HepG2 (cell line): ENCODE data around the gene HSP90AB1. TPM values are rescaled to one million over a fixed set of nuclear protein-coding genes. Genes with fewer than 3 reads are reported as not detected.

Experiments used
- CBX5 ChIP-seq: sonication (generic); formaldehyde crosslinking; IDR thresholded peaks from 2 replicates; pipeline ENCODE4 v1.4.0; 2020; ENCODE audit warnings: missing genetic modification reagents, borderline replicate concordance
- CHD4 ChIP-seq: fragments of 200-600 bp; sonication (generic); IDR thresholded peaks from 2 replicates; pipeline ENCODE4 v1.7.0; 2017; ENCODE audit warnings: mild to moderate bottlenecking, low read length, borderline replicate concordance
- EZH2 ChIP-seq: conservative IDR thresholded peaks from 2 replicates; pipeline ENCODE4 v1.6.1; 2012; ENCODE audit warnings: mild to moderate bottlenecking, low read depth, low read length, moderate library complexity
- FOXK1 ChIP-seq: sonication (generic); formaldehyde crosslinking; IDR thresholded peaks from 2 replicates; pipeline ENCODE4 v1.4.0; 2020; ENCODE audit warnings: low read depth, missing genetic modification reagents, borderline replicate concordance
- RARG ChIP-seq: sonication (generic); formaldehyde crosslinking; IDR thresholded peaks from 2 replicates; pipeline ENCODE4 v1.4.0; 2020; ENCODE audit warnings: low read depth, mild to moderate bottlenecking, missing genetic modification reagents
- SRY ChIP-seq: sonication (generic); formaldehyde crosslinking; IDR thresholded peaks from 2 replicates; pipeline ENCODE4 v1.8.0; 2022; ENCODE audit warnings: mild to moderate bottlenecking, missing genetic modification reagents
- ZNF451 ChIP-seq: sonication (generic); formaldehyde crosslinking; IDR thresholded peaks from 2 replicates; pipeline ENCODE4 v1.5.0; 2020; ENCODE audit warnings: mild to moderate bottlenecking, missing genetic modification reagents
- ZNF543 ChIP-seq: sonication (generic); formaldehyde crosslinking; IDR thresholded peaks from 2 replicates; pipeline ENCODE4 v1.4.0; 2020; ENCODE audit warnings: mild to moderate bottlenecking, missing genetic modification reagents
- ZNF720 ChIP-seq: sonication (generic); formaldehyde crosslinking; IDR thresholded peaks from 2 replicates; pipeline ENCODE4 v1.4.0; 2020; ENCODE audit warnings: missing genetic modification reagents
- polyA plus RNA-seq, 8 experiments: library from polyadenylated mRNA; depleted of rRNA in 3 of 8; stranded (reverse) in 7 of 8; unstranded in 1 of 8; fragments of >200 nt; fragmentation: Illumina TruSeq in 4 of 8; extraction: Trizol in 4 of 8; gene quantifications; 2 replicates each; pipeline versions ENCODE4 v1.2.1 to v1.2.3, GENCODE V29; 2011 to 2016; ENCODE audit warnings: low read depth in 4 of 8, missing spikeins in 1 of 8, mixed read lengths in 1 of 8; ENCODE audit not compliant: insufficient read depth in 1 of 8
- total RNA-seq, 5 experiments: library from RNA; depleted of rRNA; stranded (reverse); fragments of >200 nt; fragmentation: Illumina TruSeq; extraction: Trizol; gene quantifications; 2 replicates each; pipeline ENCODE4 v1.2.3, GENCODE V29; 2016; ENCODE audit warnings: low read depth in 1 of 5
- TF ChIP-seq, protein P1 (sequence below): sonication (generic); formaldehyde crosslinking; IDR thresholded peaks from 2 replicates; pipeline ENCODE4 v1.5.0; 2020; ENCODE audit warnings: mild to moderate bottlenecking, missing genetic modification reagents, borderline replicate concordance
- TF ChIP-seq, protein P2 (sequence below): sonication (generic); formaldehyde crosslinking; IDR thresholded peaks from 2 replicates; pipeline ENCODE4 v1.5.1; 2020; ENCODE audit warnings: missing genetic modification reagents, mild to moderate bottlenecking, borderline replicate concordance
- TF ChIP-seq, protein P3 (sequence below): sonication (generic); formaldehyde crosslinking; IDR thresholded peaks from 2 replicates; pipeline ENCODE4 v1.5.1; 2020; ENCODE audit warnings: missing genetic modification reagents, mild to moderate bottlenecking, borderline replicate concordance
- TF ChIP-seq, protein P4 (sequence below): sonication (generic); formaldehyde crosslinking; IDR thresholded peaks from 2 replicates; pipeline ENCODE4 v1.4.0; 2020; ENCODE audit warnings: missing genetic modification reagents, borderline replicate concordance

The HSP90AB1 gene
- total and polyA plus RNA-seq, 2 of the 13 experiments (the other 11 are each of a cell fraction or from before 2014, with no cell fraction given), result 1,325 to 1,472 TPM

DNA sequence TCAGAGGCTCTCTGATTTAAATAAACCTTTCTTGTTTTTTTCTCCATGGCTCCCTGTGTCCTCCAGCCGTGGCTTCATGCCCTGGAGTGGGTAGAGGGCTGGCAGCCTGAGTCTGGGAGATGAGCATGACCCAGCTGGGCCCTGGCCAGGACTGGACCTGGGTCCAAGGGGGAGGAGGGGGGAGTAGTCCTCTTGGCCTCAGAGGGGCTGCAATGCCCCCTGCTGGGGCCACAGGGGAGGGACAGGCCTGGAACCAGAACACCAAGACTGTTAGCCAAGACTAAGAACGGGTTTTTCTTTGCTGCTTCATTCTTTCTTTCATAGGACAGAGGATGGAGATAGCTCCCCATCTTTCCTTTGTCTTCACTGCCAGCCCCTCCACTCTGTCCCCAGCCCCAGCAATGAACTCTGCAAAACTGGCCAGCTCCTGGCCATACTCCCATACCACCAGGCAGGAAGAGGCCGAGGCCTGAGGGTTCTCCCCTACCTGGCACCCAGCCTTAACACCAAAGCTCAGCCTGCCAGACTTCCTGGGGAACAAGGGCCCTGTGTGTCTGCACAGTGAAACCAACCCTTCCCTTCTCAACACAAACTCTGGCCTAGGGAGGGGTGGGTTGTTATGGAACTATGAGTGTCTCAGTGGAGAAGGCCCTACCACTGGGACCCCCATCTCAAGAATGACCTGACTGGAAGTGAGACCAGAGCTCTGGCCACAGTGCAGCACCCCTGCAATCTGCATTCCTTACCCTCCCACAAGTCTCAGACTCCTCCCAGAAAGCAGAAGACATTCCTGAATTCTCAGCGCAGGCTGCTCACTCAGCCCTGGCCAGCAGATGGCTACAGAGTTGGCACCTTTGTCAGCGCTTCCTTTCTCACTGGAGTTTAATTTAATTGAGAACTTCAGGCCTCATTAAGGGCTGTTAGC, 12.5 kb upstream of the HSP90AB1 start (continued):
- TF ChIP-seq, protein P1, sequence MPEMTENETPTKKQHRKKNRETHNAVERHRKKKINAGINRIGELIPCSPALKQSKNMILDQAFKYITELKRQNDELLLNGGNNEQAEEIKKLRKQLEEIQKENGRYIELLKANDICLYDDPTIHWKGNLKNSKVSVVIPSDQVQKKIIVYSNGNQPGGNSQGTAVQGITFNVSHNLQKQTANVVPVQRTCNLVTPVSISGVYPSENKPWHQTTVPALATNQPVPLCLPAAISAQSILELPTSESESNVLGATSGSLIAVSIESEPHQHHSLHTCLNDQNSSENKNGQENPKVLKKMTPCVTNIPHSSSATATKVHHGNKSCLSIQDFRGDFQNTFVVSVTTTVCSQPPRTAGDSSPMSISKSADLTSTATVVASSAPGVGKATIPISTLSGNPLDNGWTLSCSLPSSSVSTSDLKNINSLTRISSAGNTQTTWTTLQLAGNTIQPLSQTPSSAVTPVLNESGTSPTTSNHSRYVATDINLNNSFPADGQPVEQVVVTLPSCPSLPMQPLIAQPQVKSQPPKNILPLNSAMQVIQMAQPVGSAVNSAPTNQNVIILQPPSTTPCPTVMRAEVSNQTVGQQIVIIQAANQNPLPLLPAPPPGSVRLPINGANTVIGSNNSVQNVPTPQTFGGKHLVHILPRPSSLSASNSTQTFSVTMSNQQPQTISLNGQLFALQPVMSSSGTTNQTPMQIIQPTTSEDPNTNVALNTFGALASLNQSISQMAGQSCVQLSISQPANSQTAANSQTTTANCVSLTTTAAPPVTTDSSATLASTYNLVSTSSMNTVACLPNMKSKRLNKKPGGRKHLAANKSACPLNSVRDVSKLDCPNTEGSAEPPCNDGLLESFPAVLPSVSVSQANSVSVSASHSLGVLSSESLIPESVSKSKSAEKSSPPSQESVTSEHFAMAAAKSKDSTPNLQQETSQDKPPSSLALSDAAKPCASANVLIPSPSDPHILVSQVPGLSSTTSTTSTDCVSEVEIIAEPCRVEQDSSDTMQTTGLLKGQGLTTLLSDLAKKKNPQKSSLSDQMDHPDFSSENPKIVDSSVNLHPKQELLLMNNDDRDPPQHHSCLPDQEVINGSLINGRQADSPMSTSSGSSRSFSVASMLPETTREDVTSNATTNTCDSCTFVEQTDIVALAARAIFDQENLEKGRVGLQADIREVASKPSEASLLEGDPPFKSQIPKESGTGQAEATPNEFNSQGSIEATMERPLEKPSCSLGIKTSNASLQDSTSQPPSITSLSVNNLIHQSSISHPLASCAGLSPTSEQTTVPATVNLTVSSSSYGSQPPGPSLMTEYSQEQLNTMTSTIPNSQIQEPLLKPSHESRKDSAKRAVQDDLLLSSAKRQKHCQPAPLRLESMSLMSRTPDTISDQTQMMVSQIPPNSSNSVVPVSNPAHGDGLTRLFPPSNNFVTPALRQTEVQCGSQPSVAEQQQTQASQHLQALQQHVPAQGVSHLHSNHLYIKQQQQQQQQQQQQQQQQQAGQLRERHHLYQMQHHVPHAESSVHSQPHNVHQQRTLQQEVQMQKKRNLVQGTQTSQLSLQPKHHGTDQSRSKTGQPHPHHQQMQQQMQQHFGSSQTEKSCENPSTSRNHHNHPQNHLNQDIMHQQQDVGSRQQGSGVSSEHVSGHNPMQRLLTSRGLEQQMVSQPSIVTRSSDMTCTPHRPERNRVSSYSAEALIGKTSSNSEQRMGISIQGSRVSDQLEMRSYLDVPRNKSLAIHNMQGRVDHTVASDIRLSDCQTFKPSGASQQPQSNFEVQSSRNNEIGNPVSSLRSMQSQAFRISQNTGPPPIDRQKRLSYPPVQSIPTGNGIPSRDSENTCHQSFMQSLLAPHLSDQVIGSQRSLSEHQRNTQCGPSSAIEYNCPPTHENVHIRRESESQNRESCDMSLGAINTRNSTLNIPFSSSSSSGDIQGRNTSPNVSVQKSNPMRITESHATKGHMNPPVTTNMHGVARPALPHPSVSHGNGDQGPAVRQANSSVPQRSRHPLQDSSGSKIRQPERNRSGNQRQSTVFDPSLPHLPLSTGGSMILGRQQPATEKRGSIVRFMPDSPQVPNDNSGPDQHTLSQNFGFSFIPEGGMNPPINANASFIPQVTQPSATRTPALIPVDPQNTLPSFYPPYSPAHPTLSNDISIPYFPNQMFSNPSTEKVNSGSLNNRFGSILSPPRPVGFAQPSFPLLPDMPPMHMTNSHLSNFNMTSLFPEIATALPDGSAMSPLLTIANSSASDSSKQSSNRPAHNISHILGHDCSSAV (CRISPR knock-in tag), result no peak
- TF ChIP-seq CHD4 (peak; percentile 44; the same call in 1 of the 2 replicates), ZNF451 (no peak), SRY (no peak), ZNF543 (CRISPR knock-in tag) (no peak), FOXK1 (CRISPR knock-in tag) (peak; percentile 51; the same call in 1 of the 2 replicates), EZH2 (no peak), CBX5 (CRISPR knock-in tag) (peak; percentile 46; the same call in 1 of the 2 replicates), ZNF720 (no peak), RARG (no peak)
- TF ChIP-seq, protein P2, sequence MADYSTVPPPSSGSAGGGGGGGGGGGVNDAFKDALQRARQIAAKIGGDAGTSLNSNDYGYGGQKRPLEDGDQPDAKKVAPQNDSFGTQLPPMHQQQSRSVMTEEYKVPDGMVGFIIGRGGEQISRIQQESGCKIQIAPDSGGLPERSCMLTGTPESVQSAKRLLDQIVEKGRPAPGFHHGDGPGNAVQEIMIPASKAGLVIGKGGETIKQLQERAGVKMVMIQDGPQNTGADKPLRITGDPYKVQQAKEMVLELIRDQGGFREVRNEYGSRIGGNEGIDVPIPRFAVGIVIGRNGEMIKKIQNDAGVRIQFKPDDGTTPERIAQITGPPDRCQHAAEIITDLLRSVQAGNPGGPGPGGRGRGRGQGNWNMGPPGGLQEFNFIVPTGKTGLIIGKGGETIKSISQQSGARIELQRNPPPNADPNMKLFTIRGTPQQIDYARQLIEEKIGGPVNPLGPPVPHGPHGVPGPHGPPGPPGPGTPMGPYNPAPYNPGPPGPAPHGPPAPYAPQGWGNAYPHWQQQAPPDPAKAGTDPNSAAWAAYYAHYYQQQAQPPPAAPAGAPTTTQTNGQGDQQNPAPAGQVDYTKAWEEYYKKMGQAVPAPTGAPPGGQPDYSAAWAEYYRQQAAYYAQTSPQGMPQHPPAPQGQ, result no peak
- TF ChIP-seq, protein P3, sequence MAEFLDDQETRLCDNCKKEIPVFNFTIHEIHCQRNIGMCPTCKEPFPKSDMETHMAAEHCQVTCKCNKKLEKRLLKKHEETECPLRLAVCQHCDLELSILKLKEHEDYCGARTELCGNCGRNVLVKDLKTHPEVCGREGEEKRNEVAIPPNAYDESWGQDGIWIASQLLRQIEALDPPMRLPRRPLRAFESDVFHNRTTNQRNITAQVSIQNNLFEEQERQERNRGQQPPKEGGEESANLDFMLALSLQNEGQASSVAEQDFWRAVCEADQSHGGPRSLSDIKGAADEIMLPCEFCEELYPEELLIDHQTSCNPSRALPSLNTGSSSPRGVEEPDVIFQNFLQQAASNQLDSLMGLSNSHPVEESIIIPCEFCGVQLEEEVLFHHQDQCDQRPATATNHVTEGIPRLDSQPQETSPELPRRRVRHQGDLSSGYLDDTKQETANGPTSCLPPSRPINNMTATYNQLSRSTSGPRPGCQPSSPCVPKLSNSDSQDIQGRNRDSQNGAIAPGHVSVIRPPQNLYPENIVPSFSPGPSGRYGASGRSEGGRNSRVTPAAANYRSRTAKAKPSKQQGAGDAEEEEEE (CRISPR knock-in tag), result no peak
- TF ChIP-seq, protein P4, sequence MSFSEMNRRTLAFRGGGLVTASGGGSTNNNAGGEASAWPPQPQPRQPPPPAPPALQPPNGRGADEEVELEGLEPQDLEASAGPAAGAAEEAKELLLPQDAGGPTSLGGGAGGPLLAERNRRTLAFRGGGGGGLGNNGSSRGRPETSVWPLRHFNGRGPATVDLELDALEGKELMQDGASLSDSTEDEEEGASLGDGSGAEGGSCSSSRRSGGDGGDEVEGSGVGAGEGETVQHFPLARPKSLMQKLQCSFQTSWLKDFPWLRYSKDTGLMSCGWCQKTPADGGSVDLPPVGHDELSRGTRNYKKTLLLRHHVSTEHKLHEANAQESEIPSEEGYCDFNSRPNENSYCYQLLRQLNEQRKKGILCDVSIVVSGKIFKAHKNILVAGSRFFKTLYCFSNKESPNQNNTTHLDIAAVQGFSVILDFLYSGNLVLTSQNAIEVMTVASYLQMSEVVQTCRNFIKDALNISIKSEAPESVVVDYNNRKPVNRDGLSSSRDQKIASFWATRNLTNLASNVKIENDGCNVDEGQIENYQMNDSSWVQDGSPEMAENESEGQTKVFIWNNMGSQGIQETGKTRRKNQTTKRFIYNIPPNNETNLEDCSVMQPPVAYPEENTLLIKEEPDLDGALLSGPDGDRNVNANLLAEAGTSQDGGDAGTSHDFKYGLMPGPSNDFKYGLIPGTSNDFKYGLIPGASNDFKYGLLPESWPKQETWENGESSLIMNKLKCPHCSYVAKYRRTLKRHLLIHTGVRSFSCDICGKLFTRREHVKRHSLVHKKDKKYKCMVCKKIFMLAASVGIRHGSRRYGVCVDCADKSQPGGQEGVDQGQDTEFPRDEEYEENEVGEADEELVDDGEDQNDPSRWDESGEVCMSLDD (CRISPR knock-in tag), result no peak
